OCI-LY1 (cell line): ENCODE data around the gene SSH2.
A peak's percentile ranks its signal among the peaks of the same experiment; 100 is the strongest.

Source experiments
- H2AFZ ChIP-seq: fragments of 200-600 bp; sonication (generic), shearing (Covaris generic); 2 replicates; pipeline ENCODE4 v1.6.0; 2014; ENCODE audit warnings: antibody characterized with exemption, mild to moderate bottlenecking, low read length
- H3F3A ChIP-seq: fragments of 200-600 bp; sonication (generic), shearing (Covaris generic); 2 replicates; pipeline ENCODE4 v1.6.0; 2014; ENCODE audit warnings: mild to moderate bottlenecking, antibody characterized with exemption, low read length, moderate library complexity; ENCODE audit not compliant: insufficient read depth
- H3K27ac ChIP-seq: fragments of 200-600 bp; sonication (generic); 2 replicates; pipeline ENCODE4 v1.5.1; 2014; ENCODE audit warnings: low read length, mixed run types, mild to moderate bottlenecking, low read depth; ENCODE audit not compliant: poor library complexity, severe bottlenecking
- H3K27me3 ChIP-seq: fragments of 200-600 bp; sonication (generic); 2 replicates; pipeline ENCODE4 v1.6.0; 2014; ENCODE audit warnings: antibody characterized with exemption, mild to moderate bottlenecking, low read length, moderate library complexity; ENCODE audit not compliant: insufficient read depth
- H3K36me3 ChIP-seq: fragments of 200-600 bp; sonication (generic); 2 replicates; pipeline ENCODE4 v1.6.1; 2014; ENCODE audit warnings: mild to moderate bottlenecking, antibody characterized with exemption, low read length, moderate library complexity, mixed read lengths; ENCODE audit not compliant: insufficient read depth
- H3K4me1 ChIP-seq: fragments of 200-600 bp; sonication (generic); 2 replicates; pipeline ENCODE4 v1.5.1; 2014; ENCODE audit warnings: mild to moderate bottlenecking, low read length, moderate library complexity; ENCODE audit not compliant: insufficient read depth, severe bottlenecking
- H3K4me2 ChIP-seq: fragments of 200-600 bp; sonication (generic), shearing (Covaris generic); 2 replicates; pipeline ENCODE4 v1.6.1; 2014; ENCODE audit warnings: low read length
- H3K4me3 ChIP-seq: fragments of 200-600 bp; sonication (generic); 2 replicates; pipeline ENCODE4 v1.5.1; 2014; ENCODE audit warnings: low read length, low read depth, mild to moderate bottlenecking, mixed read lengths; ENCODE audit not compliant: poor library complexity, severe bottlenecking
- H3K79me2 ChIP-seq: fragments of 200-600 bp; shearing (Covaris generic); 2 replicates; pipeline ENCODE4 v1.6.1; 2016; ENCODE audit warnings: mixed run types, low read length, mixed read lengths; ENCODE audit not compliant: insufficient read depth
- H3K9ac ChIP-seq: fragments of 200-600 bp; sonication (generic), shearing (Covaris generic); 2 replicates; pipeline ENCODE4 v1.6.1; 2014; ENCODE audit warnings: mild to moderate bottlenecking, low read length, mixed read lengths
- H3K9me2 ChIP-seq: fragments of 200-600 bp; sonication (generic), shearing (Covaris generic); 2 replicates; pipeline ENCODE4 v1.6.1; 2014; ENCODE audit warnings: low read depth, mild to moderate bottlenecking, low read length, mixed read lengths
- H3K9me3 ChIP-seq: fragments of 200-600 bp; shearing (Covaris generic); 2 replicates; pipeline ENCODE4 v1.6.1; 2014; ENCODE audit warnings: low read length, mixed read lengths
- H4K20me1 ChIP-seq: fragments of 200-600 bp; sonication (generic), shearing (Covaris generic); 2 replicates; pipeline ENCODE4 v1.6.0; 2016; ENCODE audit warnings: mild to moderate bottlenecking, low read length; ENCODE audit not compliant: insufficient read depth
- EZH2 ChIP-seq: fragments of 200-600 bp; sonication (generic), shearing (Covaris generic); IDR thresholded peaks from 2 replicates; pipeline ENCODE4 v1.8.0; 2017; ENCODE audit warnings: borderline replicate concordance, mixed run types, mild to moderate bottlenecking, antibody characterized with exemption, low read length, moderate library complexity, mixed read lengths
- TF ChIP-seq, protein P1 (sequence below): fragments of 200-600 bp; sonication (generic), shearing (Covaris generic); IDR thresholded peaks from 2 replicates; pipeline ENCODE4 v1.5.1; 2017; ENCODE audit warnings: mild to moderate bottlenecking, antibody characterized with exemption, low read length, moderate library complexity, mixed read lengths

The SSH2 gene

DNA sequence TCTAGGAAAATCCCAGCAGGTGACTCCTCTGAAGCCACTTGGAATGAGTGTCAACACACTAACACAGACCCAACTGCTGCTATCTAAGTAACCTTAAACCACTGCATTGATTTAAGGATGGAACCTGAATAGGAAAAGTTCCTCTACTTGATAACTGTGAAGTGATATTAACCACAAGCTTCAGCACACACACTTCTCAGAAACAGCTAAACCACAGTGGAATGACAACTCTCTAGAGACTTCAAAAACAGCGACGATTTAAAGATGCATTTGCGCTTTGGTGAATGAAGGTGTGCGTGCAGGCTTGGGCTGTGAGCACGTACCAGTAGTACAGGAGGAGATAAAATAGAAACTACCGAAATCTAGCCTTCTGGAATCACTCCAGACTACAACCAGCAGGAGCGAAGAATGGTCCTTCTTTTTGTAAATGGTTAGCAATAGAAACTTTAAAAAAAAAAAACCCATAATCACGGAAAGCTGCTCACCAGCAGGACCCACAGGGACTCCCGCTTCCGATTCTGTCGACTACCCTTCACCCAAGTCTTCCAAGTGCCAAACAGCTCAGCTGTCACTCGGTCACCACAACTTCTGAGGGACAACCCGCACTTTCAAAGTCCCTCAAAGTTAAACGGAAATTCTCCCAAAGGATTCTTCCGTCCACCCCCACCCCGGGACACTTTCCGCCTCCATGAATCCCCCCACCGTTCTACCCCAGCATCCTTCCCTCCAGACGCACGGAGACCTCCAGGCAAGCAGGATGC lies 169.6 kb downstream of the SSH2 start:
- Histone ChIP-seq H3K27ac (peak overlapping the region; percentile 89), H3K9me3 (no peaks in the 10 kb centered on the region)

GRCh38 chr17:29758255-29758654 lies 171.8 kb downstream of the SSH2 start:
- no peaks in the 10 kb centered on the region for H3K9me3 ChIP-seq
- H3K4me2 ChIP-seq: peak overlapping the region; percentile 87
- peak overlapping the region; percentile 79 for H3K4me3 ChIP-seq
- H3F3A ChIP-seq: peaks cover 16% of the 10 kb centered on the region; the same call in 1 of the 2 replicates
- no peaks in the 10 kb centered on the region for H3K9me2 ChIP-seq
- H3K27ac ChIP-seq: peak overlapping the region; percentile 89
- H2AFZ ChIP-seq: no peak overlapping the region
- peaks cover 54% of the 10 kb centered on the region for H3K79me2 ChIP-seq
- H3K27me3 ChIP-seq: no peaks in the 10 kb centered on the region
- H3K36me3 ChIP-seq: peaks cover 36% of the 10 kb centered on the region
- peaks cover 47% of the 10 kb centered on the region for H3K4me1 ChIP-seq
- no peaks in the 10 kb centered on the region for H4K20me1 ChIP-seq
- TF ChIP-seq EZH2: no peak
- TF ChIP-seq, protein P1, sequence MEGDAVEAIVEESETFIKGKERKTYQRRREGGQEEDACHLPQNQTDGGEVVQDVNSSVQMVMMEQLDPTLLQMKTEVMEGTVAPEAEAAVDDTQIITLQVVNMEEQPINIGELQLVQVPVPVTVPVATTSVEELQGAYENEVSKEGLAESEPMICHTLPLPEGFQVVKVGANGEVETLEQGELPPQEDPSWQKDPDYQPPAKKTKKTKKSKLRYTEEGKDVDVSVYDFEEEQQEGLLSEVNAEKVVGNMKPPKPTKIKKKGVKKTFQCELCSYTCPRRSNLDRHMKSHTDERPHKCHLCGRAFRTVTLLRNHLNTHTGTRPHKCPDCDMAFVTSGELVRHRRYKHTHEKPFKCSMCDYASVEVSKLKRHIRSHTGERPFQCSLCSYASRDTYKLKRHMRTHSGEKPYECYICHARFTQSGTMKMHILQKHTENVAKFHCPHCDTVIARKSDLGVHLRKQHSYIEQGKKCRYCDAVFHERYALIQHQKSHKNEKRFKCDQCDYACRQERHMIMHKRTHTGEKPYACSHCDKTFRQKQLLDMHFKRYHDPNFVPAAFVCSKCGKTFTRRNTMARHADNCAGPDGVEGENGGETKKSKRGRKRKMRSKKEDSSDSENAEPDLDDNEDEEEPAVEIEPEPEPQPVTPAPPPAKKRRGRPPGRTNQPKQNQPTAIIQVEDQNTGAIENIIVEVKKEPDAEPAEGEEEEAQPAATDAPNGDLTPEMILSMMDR: no peak
- H3K9ac ChIP-seq: peak overlapping the region; percentile 17; the same call in 1 of the 2 replicates

More for the DNA sequence above, 169.6 kb downstream of the SSH2 start:
- Histone ChIP-seq H3K79me2 (peaks cover 37% of the 10 kb centered on the region), H3K36me3 (peaks cover 17% of the 10 kb centered on the region), H3K4me1 (peaks cover 60% of the 10 kb centered on the region), H4K20me1 (no peaks in the 10 kb centered on the region), H3K4me2 (peak overlapping the region; percentile 87), H3K4me3 (peak overlapping the region; percentile 79), H3K9ac (peak overlapping the region; percentile 94), H3K9me2 (no peaks in the 10 kb centered on the region), H3K27me3 (no peaks in the 10 kb centered on the region), H2AFZ (no peak overlapping the region), H3F3A (0 out of 2 replicates have a peak, but pooled peaks cover 10% of the 10 kb centered on the region)
- TF ChIP-seq EZH2: no peak
- TF ChIP-seq, protein P1: no peak

GRCh38 chr17:29757788-29758187 lies 172.2 kb downstream of the SSH2 start:
- Histone ChIP-seq H3K9me3 (no peaks in the 10 kb centered on the region), H3F3A (peaks cover 13% of the 10 kb centered on the region; the same call in 1 of the 2 replicates), H3K36me3 (peaks cover 40% of the 10 kb centered on the region), H3K9me2 (no peaks in the 10 kb centered on the region), H3K4me2 (peak overlapping the region; percentile 87), H3K79me2 (peaks cover 57% of the 10 kb centered on the region), H3K4me3 (peak overlapping the region; percentile 79), H2AFZ (no peak overlapping the region), H4K20me1 (no peaks in the 10 kb centered on the region), H3K4me1 (peaks cover 44% of the 10 kb centered on the region), H3K9ac (peak overlapping the region; percentile 17; the same call in 1 of the 2 replicates), H3K27ac (peak overlapping the region; percentile 89), H3K27me3 (no peaks in the 10 kb centered on the region)
- TF ChIP-seq, protein P1: no peak
- TF ChIP-seq EZH2: no peak
